Heart left ventricle (tissue), 16 donors: ENCODE results near the gene GNA15. TPM values are rescaled to one million over a fixed set of nuclear protein-coding genes. Genes with fewer than 3 reads are reported as not detected.
A peak's percentile ranks its signal among the peaks of the same experiment; 100 is the strongest.

ENCODE experiments used
- ATAC-seq, 4 donors: fragments of 200-7000 bp; cut with Tn5 transposase; one replicate each; pipeline ENCODE4 v1.9.1; 2020 to 2022; ENCODE audit warnings: moderate library complexity in 4 of 4, mild to moderate bottlenecking in 3 of 4, moderate number of reproducible peaks in 1 of 4
- DNase-seq, 5 donors: peaks; one replicate each; pipeline ENCODE4 v3.0.0-alpha.2; 2020
- H3K27ac ChIP-seq, 12 donors: fragments of 200-600 bp; sonication (generic) in 4 of 12; one replicate each; pipeline versions ENCODE4 v1.5.0 to v1.8.0; 2016 to 2022; ENCODE audit warnings: mild to moderate bottlenecking in 2 of 12
- H3K27me3 ChIP-seq, 9 donors: fragments of 200-600 bp; sonication (generic) in 2 of 9; one replicate each; pipeline versions ENCODE4 v1.5.1 to v1.8.0; 2016 to 2022; ENCODE audit warnings: mild to moderate bottlenecking in 3 of 9
- H3K36me3 ChIP-seq, 9 donors: fragments of 200-600 bp; sonication (generic) in 2 of 9; one replicate each; pipeline versions ENCODE4 v1.5.0 to v1.8.0; 2018 to 2022; ENCODE audit warnings: mild to moderate bottlenecking in 2 of 9
- H3K4me1 ChIP-seq, 12 donors: fragments of 200-600 bp; sonication (generic) in 4 of 12; one replicate each; pipeline versions ENCODE4 v1.5.0 to v1.8.0; 2016 to 2022; ENCODE audit warnings: mild to moderate bottlenecking in 3 of 12
- H3K4me3 ChIP-seq, 12 donors: fragments of 200-600 bp; sonication (generic) in 4 of 12; one replicate each; pipeline versions ENCODE4 v1.5.0 to v1.8.0; 2017 to 2022; ENCODE audit warnings: mild to moderate bottlenecking in 9 of 12, moderate library complexity in 4 of 12
- H3K9me3 ChIP-seq, 12 donors: fragments of 200-600 bp; sonication (generic) in 4 of 12; one replicate each; pipeline versions ENCODE4 v1.5.0 to v1.8.0; 2016 to 2022; ENCODE audit warnings: mild to moderate bottlenecking in 1 of 12
- CTCF ChIP-seq, 12 donors: fragments of 200-600 bp; sonication (generic) in 4 of 12; IDR thresholded peaks; one replicate each; pipeline versions ENCODE4 v1.5.0 to v1.8.0; 2018 to 2022; ENCODE audit warnings: antibody characterized with exemption in 12 of 12, mild to moderate bottlenecking in 5 of 12
- POLR2A ChIP-seq, 2 donors: fragments of 450-650 bp; IDR thresholded peaks; one replicate each; pipeline ENCODE4 v1.6.1; 2017; ENCODE audit warnings: antibody characterized with exemption in 2 of 2, mild to moderate bottlenecking in 2 of 2, moderate library complexity in 2 of 2
- WGBS, 4 donors: extraction: QIAGEN DNeasy Blood & Tissue Kit in 2 of 4; methylation state at CpG; one replicate each; pipeline versions ENCODE4 v1.1.5 to v1.1.7; 2013 to 2018; 5-methylcytosine and 5-hydroxymethylcytosine counted together
- intact Hi-C, 10 donors: fragments of 100-400 bp; cut with DNase I; formaldehyde crosslinking; loops; one replicate each; pipeline versions ENCODE4 v1.11.1 to v1.14.2; 2022
- polyA plus RNA-seq, 2 donors: library from polyadenylated mRNA; stranded (reverse); fragments of 200-250 nt; gene quantifications; one replicate each; pipeline ENCODE4 v1.2.3, GENCODE V29; 2013
- total RNA-seq, 9 donors: library from RNA; depleted of rRNA in 2 of 9; stranded (reverse); fragments of >200 nt in 2 of 9; fragmentation: NEBNext Ultra II Directional in 3 of 9; extraction: Animal tissue kit (Norgen Biotek cat#: 25700) in 3 of 9; gene quantifications; one replicate each; pipeline versions ENCODE4 v1.1.0 to v1.2.4, GENCODE V29; 2016 to 2023
- donor health status: ischemic (EF 13 %, LVEDD 7.1; RV severe dilation, severe dysfunction).
- donor health status: healthy with polysubstance abuse.
- donor health status: DM: no; HTN: yes; CAD: no.
- donor health status: DM: no; HTN: no; CAD: no.
- donor health status: ischemic (EF 25% LVEDD 6.9; RV normal size, moderate dysfunction).
- donor health status: ischemic (EF 25% LVEDD 5.7; RV mildly dilated, moderate dysfunction).
- donor health status: healthy.
- donor health status: DM: yes; HTN: yes; CAD: no.
- donor health status: ischemic (EF 35%, LVEDD 5.7; RV mildly dilated, moderate dysfunction).
- donor health status: nonischemic (EF 11% LVEDD 7.7; RV severe dilation, severe dysfunction).
- donor health status: DM: yes; HTN: yes; CAD: no.
- donor health status: PGD.
- donor health status: ischemic (EF 29% LVEDD 5.4; RV normal size, mild dysfunction).
- donor health status: nonischemic (EF 23%, LVEDD 6.1; RV moderate dilation, normal function).

Gene GNA15
- total and polyA plus RNA-seq, 11 donors = 0.69 to 15.2 (median 1.7) TPM

GRCh38 chr19:3154957-3155736, 19.3 kb downstream of the GNA15 start:
- intact Hi-C loops = loop anchor here in 1 of 10 donors (10.0 kb wide), 1 partner anchor 270 kb away; no protein-coding TSS in a partner anchor
- peaks cover 0 to 17% (median 6%) of the 10 kb centered on the region in 12 donors for H3K4me1 ChIP-seq
- peak overlapping the region in 5 of 12 donors; percentile 0 to 34 (median 18) for H3K4me3 ChIP-seq
- H3K27me3 ChIP-seq = peaks cover 0 to 4% (median 0%) of the 10 kb centered on the region in 9 donors
- 54 to 70% (median 60%) methylated on average over 16 to 21 of the region's 21 CpGs for WGBS, 4 donors
- peaks cover 0 to 3% (median 0%) of the 10 kb centered on the region in 12 donors for H3K9me3 ChIP-seq
- TF ChIP-seq POLR2A (IDR thresholded peaks at IDR 0.05) = no peak
- TF ChIP-seq CTCF (IDR thresholded peaks at IDR 0.05) = no peak
- peak; percentile 91 to 96 (median 94) for ATAC-seq
- peaks cover 0 to 34% (median 0%) of the 10 kb centered on the region in 9 donors for H3K36me3 ChIP-seq
- DNase-seq = peak; percentile 86 to 93 (median 87)
- H3K27ac ChIP-seq = peak overlapping the region in 11 of 12 donors; percentile 0 to 90 (median 77)

GRCh38 chr19:3157096-3157845, 21.4 kb downstream of the GNA15 start:
- TF ChIP-seq POLR2A (IDR thresholded peaks at IDR 0.05) (no peak), CTCF (IDR thresholded peaks at IDR 0.05) (no peak)
- H3K27me3 ChIP-seq = no peaks in the 10 kb centered on the region
- intact Hi-C loops = loop anchor here in 1 of 10 donors (10.0 kb wide), 1 partner anchor 272 kb away; no protein-coding TSS in a partner anchor
- H3K27ac ChIP-seq = no peak overlapping the region
- WGBS, 4 donors = 76 to 82% (median 78%) methylated on average over 19 to 23 of the region's 23 CpGs
- peaks cover 0 to 24% (median 6%) of the 10 kb centered on the region in 12 donors for H3K4me1 ChIP-seq
- peaks cover 0 to 31% (median 0%) of the 10 kb centered on the region in 9 donors for H3K36me3 ChIP-seq
- H3K4me3 ChIP-seq = no peak overlapping the region
- peaks cover 0 to 8% (median 0%) of the 10 kb centered on the region in 12 donors for H3K9me3 ChIP-seq
- ATAC-seq (no peak), DNase-seq (no peak)

GRCh38 chr19:3159565-3159964, 23.7 kb downstream of the GNA15 start:
- ATAC-seq (no peak), DNase-seq (no peak)
- H3K4me1 ChIP-seq = peaks cover 0 to 34% (median 7%) of the 10 kb centered on the region in 12 donors
- H3K36me3 ChIP-seq = peaks cover 0 to 31% (median 0%) of the 10 kb centered on the region in 9 donors
- no peak overlapping the region for H3K27ac ChIP-seq
- H3K4me3 ChIP-seq = no peak overlapping the region
- H3K9me3 ChIP-seq = peaks cover 0 to 8% (median 0%) of the 10 kb centered on the region in 12 donors
- H3K27me3 ChIP-seq = no peaks in the 10 kb centered on the region
- TF ChIP-seq POLR2A (IDR thresholded peaks at IDR 0.05) (no peak), CTCF (IDR thresholded peaks at IDR 0.05) (no peak)
- intact Hi-C loops = loop anchor here in 1 of 10 donors (10.0 kb wide), 1 partner anchor 275 kb away; no protein-coding TSS in a partner anchor
- 71 to 81% (median 76%) methylated on average over 8 of the region's 8 CpGs for whole genome bisulfite sequencing, 4 donors
